IPS-15b (cell line): ENCODE measurements around the gene C1orf115.
"Not testable (repeated sequence)": the region's sequence is repeated elsewhere in the genome, so short reads cannot be mapped to it uniquely, and the experiment has no call there.

Experiments
- H3K27me3 ChIP-seq: one replicate; pipeline ENCODE4 v1.6.1; 2013; ENCODE audit warnings: low read length; ENCODE audit not compliant: control insufficient read depth, insufficient read depth
- H3K36me3 ChIP-seq: one replicate; pipeline ENCODE4 v1.6.1; 2013; ENCODE audit warnings: low read length; ENCODE audit not compliant: control insufficient read depth, insufficient read depth
- H3K4me1 ChIP-seq: one replicate; pipeline ENCODE4 v1.6.1; 2013; ENCODE audit warnings: mild to moderate bottlenecking, low read length; ENCODE audit not compliant: control insufficient read depth, insufficient read depth
- H3K4me3 ChIP-seq: one replicate; pipeline ENCODE4 v1.5.1; 2013; ENCODE audit warnings: low read depth, low read length
- H3K9ac ChIP-seq: one replicate; pipeline ENCODE4 v1.6.1; 2013; ENCODE audit warnings: low read depth, mild to moderate bottlenecking, low read length
- H3K9me3 ChIP-seq: one replicate; pipeline ENCODE4 v1.6.1; 2013; ENCODE audit warnings: mild to moderate bottlenecking, low read length; ENCODE audit not compliant: control insufficient read depth, insufficient read depth

Gene C1orf115

DNA sequence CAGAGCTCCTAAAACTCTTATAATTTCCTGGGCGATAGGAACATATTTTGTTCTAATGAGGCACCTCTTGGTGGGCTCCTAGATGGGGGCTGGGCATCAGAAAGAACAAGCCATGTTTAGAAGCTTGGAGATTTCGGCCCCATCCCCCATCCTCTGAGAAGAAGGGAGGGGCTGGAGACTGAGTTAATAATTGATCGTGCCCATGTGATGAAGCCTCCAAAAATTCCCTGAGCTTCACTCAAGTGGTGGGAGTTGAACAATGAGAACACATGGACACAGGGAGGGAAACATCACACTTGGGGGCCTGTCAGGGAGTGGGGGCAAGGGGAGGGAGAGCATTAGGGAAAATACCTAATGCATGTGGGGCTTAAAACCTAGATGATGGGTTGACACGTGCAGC is 18.1 kb downstream of the C1orf115 start:
- Histone ChIP-seq H3K36me3 (no peaks in the 10 kb centered on the region), H3K9me3 (no peaks in the 10 kb centered on the region), H3K4me1 (no peaks in the 10 kb centered on the region), H3K27me3 (no peaks in the 10 kb centered on the region), H3K9ac (no peak overlapping the region), H3K4me3 (no peak overlapping the region)

DNA sequence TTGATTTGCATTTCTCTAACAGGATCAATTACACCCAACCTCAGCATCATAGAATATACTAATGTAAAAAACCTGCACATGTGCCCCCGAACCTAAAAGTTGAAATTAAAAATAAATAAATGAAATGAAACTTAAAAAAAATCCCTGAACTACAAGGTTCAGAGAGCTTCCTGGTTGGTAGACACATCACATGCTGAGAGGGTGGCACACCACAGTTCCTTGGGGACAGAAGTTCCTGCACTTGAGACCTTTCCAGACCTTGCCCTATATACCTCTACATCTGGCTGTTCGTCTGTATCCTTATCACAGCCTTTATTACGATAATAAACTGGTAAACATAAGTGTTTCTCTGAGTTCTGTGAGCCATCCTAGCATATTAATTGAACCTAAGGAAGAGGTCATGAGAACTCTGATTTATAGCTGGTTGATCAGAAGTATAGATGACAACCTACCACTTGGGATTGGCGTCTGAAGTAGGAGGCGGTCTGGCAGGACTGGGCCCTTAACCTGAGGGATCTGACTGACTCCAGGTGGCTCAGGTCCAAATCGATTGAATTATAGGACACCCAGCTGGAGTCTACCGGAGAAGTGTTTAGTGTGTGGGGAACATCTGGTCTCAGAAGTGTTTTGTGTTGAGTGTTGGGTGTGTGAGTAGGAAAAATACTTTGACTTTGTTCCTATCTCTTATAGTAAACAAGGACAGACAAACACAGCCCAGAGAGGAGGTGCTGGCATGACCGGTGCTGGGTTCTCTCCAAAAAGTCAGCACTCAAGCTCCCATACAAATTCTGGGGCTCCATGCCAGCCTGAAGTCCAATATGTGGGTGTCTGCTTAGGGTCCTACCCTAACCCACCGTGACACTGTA is 19.0 kb downstream of the C1orf115 start:
- no peak overlapping the region for H3K4me3 ChIP-seq
- H3K36me3 ChIP-seq: no peaks in the 10 kb centered on the region
- no peak overlapping the region for H3K9ac ChIP-seq
- H3K27me3 ChIP-seq: no peaks in the 10 kb centered on the region
- H3K9me3 ChIP-seq: no peaks in the 10 kb centered on the region
- no peaks in the 10 kb centered on the region for H3K4me1 ChIP-seq

DNA sequence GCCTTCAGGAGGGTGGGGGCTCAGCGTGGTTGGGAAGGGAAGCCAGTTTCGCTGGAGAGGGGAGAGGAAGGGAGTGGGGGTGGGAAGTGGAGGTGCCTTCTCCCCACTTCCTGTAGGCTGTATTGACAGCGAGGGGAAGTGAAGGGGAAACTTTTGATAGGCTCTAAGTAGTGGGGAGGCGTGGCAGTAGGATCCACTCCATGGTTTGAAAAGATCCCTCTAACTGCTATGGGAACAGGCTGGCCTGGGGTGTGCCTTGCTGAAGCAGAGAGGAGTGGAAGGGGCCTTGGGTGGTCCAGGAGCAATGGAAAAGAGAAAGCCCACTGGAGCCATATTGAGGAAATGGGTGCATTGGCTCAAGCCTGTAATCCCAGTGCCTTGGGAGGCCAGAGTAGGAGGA is 20.2 kb downstream of the C1orf115 start:
- Histone ChIP-seq H3K4me1 (no peaks in the 10 kb centered on the region), H3K9me3 (no peaks in the 10 kb centered on the region), H3K4me3 (no peak overlapping the region), H3K36me3 (no peaks in the 10 kb centered on the region), H3K9ac (no peak overlapping the region), H3K27me3 (no peaks in the 10 kb centered on the region)

DNA sequence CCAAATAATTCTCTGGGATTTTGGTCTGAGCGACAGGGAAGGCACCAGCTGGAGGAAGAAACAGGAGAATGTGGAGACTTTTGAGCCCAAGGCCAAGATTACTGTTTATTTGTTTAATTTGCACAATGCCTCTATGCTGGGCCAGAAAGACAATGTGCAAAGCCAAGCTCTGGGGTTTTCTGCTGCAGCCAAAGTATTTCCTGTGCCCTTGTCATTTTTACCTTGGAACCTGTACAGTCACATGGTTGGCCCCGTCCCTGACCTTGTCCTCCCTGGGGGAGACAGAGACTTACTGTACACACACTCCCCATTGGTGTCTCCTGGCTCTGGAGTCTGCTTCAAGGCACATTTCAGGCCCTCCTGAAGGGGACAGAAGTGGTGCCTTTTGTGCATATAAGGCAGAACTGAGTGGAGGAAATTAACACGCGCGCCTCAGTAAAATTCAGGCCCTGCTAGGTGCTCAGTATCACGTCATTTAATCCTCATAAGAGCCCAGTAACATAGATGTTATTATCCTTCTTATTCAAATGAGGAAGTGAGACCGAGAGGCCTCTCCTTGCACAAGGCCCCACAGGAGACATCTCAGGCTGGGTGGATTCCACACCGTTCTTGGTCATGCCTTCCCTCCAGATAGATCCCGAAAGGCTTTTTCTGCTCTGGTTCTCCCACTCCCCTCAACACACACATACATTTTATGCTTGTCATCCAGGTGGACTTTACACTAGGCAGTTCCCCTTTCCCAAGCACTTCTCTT is 21.1 kb downstream of the C1orf115 start:
- Histone ChIP-seq H3K9me3 (no peaks in the 10 kb centered on the region), H3K4me1 (no peaks in the 10 kb centered on the region), H3K36me3 (no peaks in the 10 kb centered on the region), H3K4me3 (no peak overlapping the region), H3K9ac (no peak overlapping the region), H3K27me3 (no peaks in the 10 kb centered on the region)

DNA sequence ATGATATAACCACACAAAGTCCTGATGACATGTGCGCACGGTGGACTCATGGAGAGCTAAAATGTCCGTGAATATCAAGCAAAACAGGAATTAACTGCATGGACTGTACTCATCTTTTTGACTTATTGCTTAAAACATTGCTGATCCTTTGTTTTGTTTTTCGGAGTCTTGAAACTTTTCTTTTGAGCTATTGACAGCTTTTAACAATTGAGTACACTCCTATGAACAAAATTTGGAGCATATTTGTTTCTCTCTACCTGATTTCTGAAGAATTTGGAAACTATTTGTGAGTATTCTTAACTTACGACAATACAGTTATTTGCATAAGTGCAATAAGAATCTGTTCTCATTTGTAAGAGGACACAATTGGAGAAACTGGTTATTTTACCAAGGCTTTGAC is 25.8 kb downstream of the C1orf115 start:
- H3K27me3 ChIP-seq, H3K9ac ChIP-seq, H3K36me3 ChIP-seq, H3K4me3 ChIP-seq, H3K4me1 ChIP-seq, H3K9me3 ChIP-seq: not testable (repeated sequence)

DNA sequence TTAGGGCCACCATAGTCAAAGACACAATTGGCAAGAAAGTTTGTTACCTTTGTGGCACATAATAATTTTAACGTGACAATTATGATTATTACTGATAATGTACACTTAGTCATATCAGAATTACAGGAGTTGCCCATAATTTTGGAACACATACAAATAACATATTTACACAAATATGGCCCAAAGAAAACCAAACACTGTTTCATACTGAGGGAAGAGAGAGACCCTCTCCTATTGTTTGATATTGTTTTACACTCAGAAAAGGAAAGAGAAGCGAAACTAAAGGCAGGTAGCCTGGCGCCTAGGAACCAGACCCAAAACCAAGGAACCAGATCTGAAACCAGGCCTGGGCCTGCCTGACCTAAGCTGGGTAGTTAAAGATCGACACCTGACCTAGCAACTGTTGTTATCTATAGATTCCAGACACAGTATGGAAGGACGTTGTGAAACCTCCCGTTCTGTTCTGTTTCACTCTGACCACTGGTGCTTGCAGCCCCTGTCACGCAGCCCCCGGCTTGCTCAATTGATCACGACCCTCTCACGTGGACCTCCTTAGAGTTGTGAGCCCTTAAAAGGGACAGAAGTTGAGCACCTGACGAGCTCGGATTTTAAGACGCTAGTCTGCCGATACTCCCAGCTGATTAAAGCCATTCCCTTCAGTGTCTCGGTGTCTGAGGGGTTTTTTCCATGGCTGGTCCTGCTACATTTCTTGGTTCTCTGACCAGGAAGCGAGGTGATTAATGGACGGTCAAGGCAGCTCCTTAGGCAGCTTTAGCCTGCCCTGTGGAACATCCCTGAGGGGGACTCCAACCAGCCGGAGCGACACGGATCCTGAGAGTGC is 27.9 kb downstream of the C1orf115 start:
- Histone ChIP-seq H3K27me3 (no peaks in the 10 kb centered on the region), H3K9ac (no peak overlapping the region), H3K36me3 (no peaks in the 10 kb centered on the region), H3K9me3 (no peaks in the 10 kb centered on the region), H3K4me3 (no peak overlapping the region), H3K4me1 (no peaks in the 10 kb centered on the region)

GRCh38 chr1:220721266-220721665 is 31.1 kb downstream of the C1orf115 start:
- H3K9ac ChIP-seq, H3K27me3 ChIP-seq, H3K9me3 ChIP-seq, H3K4me3 ChIP-seq, H3K36me3 ChIP-seq, H3K4me1 ChIP-seq: not testable (repeated sequence)

DNA sequence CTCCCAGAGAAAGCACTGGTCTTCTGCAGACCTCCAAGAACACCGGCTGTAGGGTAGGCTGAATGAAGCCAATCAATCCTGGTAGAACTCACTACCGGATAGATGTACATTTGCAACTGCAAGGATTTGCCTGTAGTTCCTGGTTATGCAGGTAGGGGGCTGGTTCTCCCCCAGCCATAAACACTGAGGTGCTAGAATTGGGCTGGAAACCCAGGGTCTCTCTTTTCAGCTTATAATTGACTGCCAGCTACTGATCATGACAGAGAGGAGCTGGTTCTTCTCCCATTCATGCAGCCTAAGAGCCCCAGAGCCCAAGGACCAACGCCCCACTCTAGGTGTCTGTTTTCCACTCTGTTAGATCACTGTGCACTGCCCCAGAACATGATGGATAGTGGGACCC is 36.5 kb downstream of the C1orf115 start:
- Histone ChIP-seq H3K36me3 (no peaks in the 10 kb centered on the region), H3K4me1 (no peaks in the 10 kb centered on the region), H3K9ac (no peak overlapping the region), H3K4me3 (no peak overlapping the region), H3K9me3 (no peaks in the 10 kb centered on the region), H3K27me3 (no peaks in the 10 kb centered on the region)

DNA sequence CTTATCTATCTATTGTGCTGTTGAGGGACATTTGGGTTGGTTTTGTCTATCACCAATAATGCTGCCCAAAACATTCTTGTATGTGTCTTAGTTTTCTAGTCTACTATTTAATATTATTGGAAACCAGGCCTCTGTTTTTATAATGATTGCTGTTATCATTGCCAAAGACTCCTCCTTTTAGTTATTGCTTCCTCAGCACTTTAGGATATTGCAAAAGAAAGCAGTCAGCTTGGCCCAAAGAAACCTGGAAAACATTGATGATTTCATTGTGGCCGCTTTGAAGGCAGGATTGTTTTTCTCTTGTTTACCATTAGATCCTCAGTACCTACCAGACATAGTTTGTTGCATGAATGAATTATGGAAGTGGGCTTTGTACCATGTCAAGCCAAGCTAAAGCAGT is 37.4 kb downstream of the C1orf115 start:
- no peaks in the 10 kb centered on the region for H3K4me1 ChIP-seq
- H3K9me3 ChIP-seq: no peaks in the 10 kb centered on the region
- H3K36me3 ChIP-seq: no peaks in the 10 kb centered on the region
- H3K9ac ChIP-seq: no peak overlapping the region
- no peaks in the 10 kb centered on the region for H3K27me3 ChIP-seq
- H3K4me3 ChIP-seq: no peak overlapping the region

DNA sequence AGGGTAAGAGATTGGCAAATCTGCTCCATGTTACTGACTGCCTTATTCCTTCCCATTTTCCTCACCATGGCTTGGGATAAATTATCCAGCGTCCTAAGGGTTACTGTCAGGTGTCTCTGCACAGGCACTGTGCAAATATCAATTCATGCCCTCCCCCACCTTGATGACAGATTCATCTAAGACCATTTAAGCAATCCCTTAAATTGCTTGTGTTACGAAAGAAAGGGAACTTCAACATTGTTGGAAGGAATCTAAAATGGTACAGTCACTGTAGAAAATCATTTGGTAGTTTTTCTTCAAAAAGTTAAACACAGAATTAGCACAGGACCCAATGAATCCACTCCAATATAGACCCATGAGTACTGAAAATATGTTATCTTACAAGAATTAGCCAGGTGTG is 40.3 kb downstream of the C1orf115 start:
- no peaks in the 10 kb centered on the region for H3K36me3 ChIP-seq
- H3K4me3 ChIP-seq: no peak overlapping the region
- H3K9me3 ChIP-seq: no peaks in the 10 kb centered on the region
- H3K27me3 ChIP-seq: no peaks in the 10 kb centered on the region
- no peaks in the 10 kb centered on the region for H3K4me1 ChIP-seq
- H3K9ac ChIP-seq: no peak overlapping the region

DNA sequence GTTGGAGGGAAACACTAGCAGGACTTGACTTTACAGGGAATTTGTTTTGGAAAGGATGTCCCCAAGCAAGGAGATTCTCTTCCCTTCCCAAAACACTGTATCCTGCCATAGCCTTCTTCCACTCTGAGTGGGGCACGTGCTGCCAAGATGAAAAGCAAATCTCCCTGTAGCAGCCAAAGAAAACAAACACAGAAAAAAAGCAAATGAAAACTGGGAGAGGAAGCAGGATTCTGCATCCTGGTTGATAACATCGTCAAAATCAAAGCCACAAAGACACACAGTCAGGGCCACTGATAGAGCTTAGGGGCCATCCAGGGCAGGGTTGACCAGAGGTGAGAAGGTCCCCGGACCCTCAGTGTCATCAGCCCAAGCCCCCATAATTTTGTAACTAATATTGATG is 42.0 kb downstream of the C1orf115 start:
- H3K36me3 ChIP-seq: no peaks in the 10 kb centered on the region
- H3K9me3 ChIP-seq: no peaks in the 10 kb centered on the region
- no peaks in the 10 kb centered on the region for H3K4me1 ChIP-seq
- H3K9ac ChIP-seq: no peak overlapping the region
- no peak overlapping the region for H3K4me3 ChIP-seq
- no peaks in the 10 kb centered on the region for H3K27me3 ChIP-seq
